Activated B cell treated with CpG ODN at 0.5 μM for 24 hours (primary cell): ENCODE measurements around the gene KDM5B. TPM values are rescaled to one million over a fixed set of nuclear protein-coding genes. Genes with fewer than 3 reads are reported as not detected.

Experiments used
- ATAC-seq: fragments of 200-7000 bp; cut with Tn5 transposase; one replicate; pipeline ENCODE4 v1.10.0; 2021; ENCODE audit warnings: low read depth, mild to moderate bottlenecking, moderate library complexity
- CTCF ChIA-PET: fragments of 350-600 bp; sonication (Branson Sonifier 250); formaldehyde crosslinking; loops from one replicate; lab custom pipeline; 2021; ENCODE audit warnings: antibody characterized with exemption; lab: Charles Lee
- POLR2A ChIA-PET: fragments of 350-600 bp; sonication (Branson Sonifier 250); formaldehyde crosslinking; loops from one replicate; lab custom pipeline; 2021; ENCODE audit warnings: antibody characterized with exemption; lab: Charles Lee
- DNase-seq: peaks from one replicate; pipeline ENCODE4 v3.0.0; 2022
- H3K27ac Mint-ChIP-seq: one replicate; pipeline ENCODE4 v1.8.0; 2020; ENCODE audit warnings: mixed read lengths
- H3K27me3 Mint-ChIP-seq: one replicate; pipeline ENCODE4 v1.8.0; 2021; ENCODE audit warnings: mixed read lengths
- H3K36me3 Mint-ChIP-seq: one replicate; pipeline ENCODE4 v1.8.0; 2021; ENCODE audit warnings: low read depth, mixed read lengths
- H3K4me1 Mint-ChIP-seq: one replicate; pipeline ENCODE4 v1.8.0; 2021; ENCODE audit warnings: mixed read lengths
- H3K4me3 Mint-ChIP-seq: one replicate; pipeline ENCODE4 v1.8.0; 2020; ENCODE audit warnings: mild to moderate bottlenecking, mixed read lengths
- H3K9me3 Mint-ChIP-seq: one replicate; pipeline ENCODE4 v1.8.0; 2020; ENCODE audit warnings: mixed read lengths
- intact Hi-C: fragments of 100-400 bp; cut with micrococcal nuclease; formaldehyde crosslinking; loops from one replicate; pipeline ENCODE4 v1.15.1; 2024
- total RNA-seq: library from RNA; stranded (reverse); gene quantifications from 2 replicates; pipeline ENCODE4 v1.2.3, GENCODE V29; 2022
- TF ChIP-seq, protein P1 (sequence below): fragments of 200-600 bp; IDR thresholded peaks from one replicate; pipeline ENCODE4 v1.8.0; 2022; ENCODE audit warnings: antibody characterized with exemption, mild to moderate bottlenecking

Gene KDM5B
- total RNA-seq, 1 donor from 2014 or later: 43.5 TPM

DNA sequence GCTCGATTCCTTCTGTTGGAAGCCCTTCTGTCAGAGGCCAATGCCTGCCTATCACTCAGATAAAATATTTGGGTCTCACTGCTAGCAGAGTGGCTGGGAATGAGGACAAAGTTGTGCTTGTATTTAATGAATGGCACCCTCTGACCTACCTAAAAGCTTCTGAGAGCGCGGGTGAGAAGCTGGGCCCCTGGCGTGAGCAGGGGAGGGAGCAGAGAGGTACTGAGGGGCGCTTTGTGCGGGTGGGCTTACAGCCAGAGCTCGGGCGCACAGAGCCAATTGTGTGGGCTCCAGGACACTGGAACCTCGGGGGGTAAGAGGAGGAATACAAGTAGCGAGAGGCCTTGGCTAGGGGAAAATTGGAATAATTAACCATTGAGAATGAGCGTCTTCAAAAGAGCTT lies 34.9 kb upstream of the KDM5B start:
- CTCF ChIA-PET: no interaction called here

DNA sequence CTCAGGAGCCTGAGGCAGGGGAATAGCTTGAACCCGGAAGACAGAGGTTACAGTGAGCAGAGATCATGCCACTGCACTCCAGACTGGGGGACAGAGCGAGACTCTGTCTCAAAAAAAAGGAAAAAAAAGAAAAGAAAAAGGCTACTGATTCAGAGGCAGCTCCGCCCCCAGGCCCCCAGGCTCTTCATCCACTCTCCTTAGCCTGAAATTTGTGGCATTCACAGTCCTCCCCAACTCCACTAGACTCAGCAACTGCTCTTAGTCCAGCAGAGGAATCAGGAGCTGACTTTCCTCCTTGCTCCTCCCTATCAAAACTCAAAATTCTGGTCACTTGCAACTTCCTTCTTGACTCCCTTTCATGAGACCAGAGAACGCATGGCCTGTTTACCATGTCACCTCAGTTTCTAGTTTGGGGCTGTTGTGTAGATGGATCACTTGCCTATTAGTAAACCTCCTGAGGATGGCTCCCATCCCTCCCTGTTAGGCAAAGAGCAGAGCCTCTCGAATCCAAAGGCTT lies 29.6 kb upstream of the KDM5B start:
- no peak for ATAC-seq
- H3K9me3 Mint-ChIP-seq: no peaks in the 10 kb centered on the region
- ChIA-PET POLR2A (no interaction called here), CTCF (no interaction called here)
- H3K4me3 Mint-ChIP-seq: no peak overlapping the region
- H3K27ac Mint-ChIP-seq: no peak overlapping the region
- H3K36me3 Mint-ChIP-seq: no peaks in the 10 kb centered on the region
- peaks cover 16% of the 10 kb centered on the region for H3K4me1 Mint-ChIP-seq
- H3K27me3 Mint-ChIP-seq: peaks cover 4% of the 10 kb centered on the region
- intact Hi-C loops: no loop called here
- DNase-seq: no peak
- TF ChIP-seq, protein P1, sequence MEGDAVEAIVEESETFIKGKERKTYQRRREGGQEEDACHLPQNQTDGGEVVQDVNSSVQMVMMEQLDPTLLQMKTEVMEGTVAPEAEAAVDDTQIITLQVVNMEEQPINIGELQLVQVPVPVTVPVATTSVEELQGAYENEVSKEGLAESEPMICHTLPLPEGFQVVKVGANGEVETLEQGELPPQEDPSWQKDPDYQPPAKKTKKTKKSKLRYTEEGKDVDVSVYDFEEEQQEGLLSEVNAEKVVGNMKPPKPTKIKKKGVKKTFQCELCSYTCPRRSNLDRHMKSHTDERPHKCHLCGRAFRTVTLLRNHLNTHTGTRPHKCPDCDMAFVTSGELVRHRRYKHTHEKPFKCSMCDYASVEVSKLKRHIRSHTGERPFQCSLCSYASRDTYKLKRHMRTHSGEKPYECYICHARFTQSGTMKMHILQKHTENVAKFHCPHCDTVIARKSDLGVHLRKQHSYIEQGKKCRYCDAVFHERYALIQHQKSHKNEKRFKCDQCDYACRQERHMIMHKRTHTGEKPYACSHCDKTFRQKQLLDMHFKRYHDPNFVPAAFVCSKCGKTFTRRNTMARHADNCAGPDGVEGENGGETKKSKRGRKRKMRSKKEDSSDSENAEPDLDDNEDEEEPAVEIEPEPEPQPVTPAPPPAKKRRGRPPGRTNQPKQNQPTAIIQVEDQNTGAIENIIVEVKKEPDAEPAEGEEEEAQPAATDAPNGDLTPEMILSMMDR: no peak

More for the DNA sequence above, 34.9 kb upstream of the KDM5B start:
- no peak overlapping the region for H3K4me3 Mint-ChIP-seq
- POLR2A ChIA-PET: interaction anchor here (0.7 kb wide), 1 partner anchor 58 kb away, joined by 3 read pairs; no protein-coding TSS in a partner anchor
- H3K4me1 Mint-ChIP-seq: peaks cover 3% of the 10 kb centered on the region
- TF ChIP-seq, protein P1: no peak
- no peak overlapping the region for H3K27ac Mint-ChIP-seq
- H3K9me3 Mint-ChIP-seq: no peaks in the 10 kb centered on the region
- H3K36me3 Mint-ChIP-seq: no peaks in the 10 kb centered on the region
- no peaks in the 10 kb centered on the region for H3K27me3 Mint-ChIP-seq
- ATAC-seq (no peak), DNase-seq (no peak)
- intact Hi-C loops: no loop called here

DNA sequence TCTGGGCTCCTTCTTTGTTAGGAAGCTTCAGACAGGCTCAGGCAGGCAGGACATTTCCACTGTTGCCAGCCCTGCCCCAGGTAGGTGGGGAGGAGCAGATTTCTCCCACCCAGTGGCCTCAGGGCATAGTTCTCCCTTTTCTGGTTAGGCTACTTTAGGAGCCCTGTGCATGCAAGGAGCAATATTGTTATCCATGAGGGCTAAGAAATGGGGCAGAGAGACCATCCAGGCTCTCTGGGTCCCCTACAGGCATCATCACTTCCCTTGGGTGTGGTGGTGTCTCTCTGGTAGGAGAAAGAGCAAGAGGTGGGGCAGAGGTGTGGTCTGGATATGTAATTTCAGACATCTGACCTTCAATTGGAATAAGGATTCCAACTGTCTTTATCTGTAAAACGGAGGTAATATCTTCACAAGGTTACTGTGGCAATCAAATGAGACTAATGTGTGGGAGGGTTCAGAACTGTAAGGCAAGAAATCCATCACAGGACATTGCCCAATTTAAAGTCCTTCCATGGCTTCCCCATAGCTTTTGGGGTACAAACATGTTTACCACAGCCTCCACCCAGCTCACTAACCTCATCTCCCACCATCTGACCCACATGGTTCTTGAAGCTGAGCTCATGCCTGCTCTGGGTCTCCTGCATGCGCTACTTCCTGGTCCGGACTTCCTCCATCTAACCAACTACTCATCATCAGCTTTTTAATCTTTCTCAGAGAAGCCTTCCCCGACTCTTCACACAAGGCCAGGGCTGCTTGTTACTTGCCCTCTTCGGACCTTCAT lies 28.6 kb upstream of the KDM5B start:
- H3K27me3 Mint-ChIP-seq: peaks cover 4% of the 10 kb centered on the region
- TF ChIP-seq, protein P1: no peak
- peaks cover 16% of the 10 kb centered on the region for H3K4me1 Mint-ChIP-seq
- DNase-seq (no peak), ATAC-seq (no peak)
- ChIA-PET POLR2A (interaction anchor here (0.6 kb wide), 1 partner anchor 92 kb away, joined by 11 read pairs; no protein-coding TSS in a partner anchor), CTCF (no interaction called here)
- no peak overlapping the region for H3K4me3 Mint-ChIP-seq
- H3K9me3 Mint-ChIP-seq: no peaks in the 10 kb centered on the region
- no peak overlapping the region for H3K27ac Mint-ChIP-seq
- intact Hi-C loops: no loop called here
- no peaks in the 10 kb centered on the region for H3K36me3 Mint-ChIP-seq

DNA sequence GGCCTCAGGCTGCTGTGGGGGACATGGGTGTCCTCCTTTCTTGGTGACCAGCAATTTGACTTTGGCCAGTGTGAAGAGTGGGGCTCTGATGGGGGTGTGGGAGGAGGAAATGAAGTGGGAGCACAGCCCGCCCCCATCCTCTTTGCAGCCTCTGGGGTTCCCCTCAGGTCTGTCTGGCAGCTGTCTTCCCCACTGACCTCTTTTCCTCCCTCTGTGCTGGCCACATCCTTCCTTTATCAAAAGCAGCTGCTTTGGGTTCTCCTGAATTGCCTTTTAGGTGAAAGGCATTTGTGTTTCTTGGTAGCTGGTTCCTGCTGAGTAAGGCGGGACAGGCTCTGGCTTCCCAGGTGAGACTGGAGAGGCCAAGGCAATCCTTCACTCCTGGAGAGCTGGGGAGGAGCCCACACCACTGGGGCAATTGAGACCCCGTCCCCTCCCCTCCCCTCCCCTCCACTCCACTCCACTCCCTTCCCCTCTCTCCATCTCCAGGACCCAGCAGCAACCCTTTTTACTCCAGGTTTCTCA lies 27.4 kb upstream of the KDM5B start:
- DNase-seq: no peak
- H3K4me1 Mint-ChIP-seq: peaks cover 16% of the 10 kb centered on the region
- CTCF ChIA-PET: no interaction called here
- no peak overlapping the region for H3K27ac Mint-ChIP-seq
- POLR2A ChIA-PET: no interaction called here
- no peaks in the 10 kb centered on the region for H3K36me3 Mint-ChIP-seq
- no peak for ATAC-seq
- TF ChIP-seq, protein P1: no peak
- no peak overlapping the region for H3K4me3 Mint-ChIP-seq
- peaks cover 4% of the 10 kb centered on the region for H3K27me3 Mint-ChIP-seq
- H3K9me3 Mint-ChIP-seq: no peaks in the 10 kb centered on the region
- intact Hi-C loops: no loop called here

DNA sequence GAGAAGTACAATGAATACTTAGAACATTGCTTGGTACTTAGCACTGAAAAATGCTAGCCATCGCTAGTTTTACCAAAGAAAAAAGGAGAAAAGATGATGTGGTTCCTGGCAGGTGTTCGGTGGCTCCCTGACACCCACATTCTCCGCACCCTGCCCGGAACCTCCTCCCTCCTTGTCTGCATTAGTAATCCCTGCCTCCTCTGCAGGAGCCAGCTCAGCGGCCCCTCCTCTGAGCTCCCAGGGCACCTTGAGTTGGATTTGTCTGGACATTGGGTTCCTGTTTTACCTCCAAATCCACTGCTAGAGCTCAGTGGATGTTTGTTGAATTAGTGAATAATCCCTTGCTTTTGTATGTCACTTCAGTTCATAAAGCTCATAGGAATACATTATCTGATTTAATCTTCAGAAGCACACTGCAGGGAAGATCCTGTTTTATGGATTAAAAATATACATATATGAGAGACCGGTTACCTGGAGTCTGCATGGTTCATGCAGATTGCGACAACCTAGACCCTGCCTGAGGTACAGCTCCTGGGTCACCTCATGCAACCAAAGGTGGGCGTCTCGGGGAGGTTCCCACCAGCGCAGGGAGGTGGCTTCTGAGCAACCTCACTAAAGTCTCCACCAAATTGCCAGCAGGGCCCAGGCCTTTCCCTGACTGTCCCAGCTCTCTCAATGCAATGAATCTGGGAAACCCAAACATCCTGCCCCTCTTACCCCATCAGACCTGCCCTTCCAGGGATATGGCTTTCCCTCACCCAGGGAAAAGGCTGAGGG lies 26.7 kb upstream of the KDM5B start:
- ATAC-seq: no peak
- intact Hi-C loops: no loop called here
- Mint-ChIP-seq H3K27me3 (peaks cover 4% of the 10 kb centered on the region), H3K4me3 (no peak overlapping the region), H3K9me3 (no peaks in the 10 kb centered on the region), H3K4me1 (peaks cover 16% of the 10 kb centered on the region), H3K36me3 (no peaks in the 10 kb centered on the region), H3K27ac (no peak overlapping the region)
- DNase-seq: no peak
- ChIA-PET POLR2A (no interaction called here), CTCF (no interaction called here)
- TF ChIP-seq, protein P1: no peak
